Inferior parietal cortex (tissue), 1 donor: ENCODE data around the gene ACSS3.
A peak's percentile ranks its signal among the peaks of the same experiment; 100 is the strongest.
"Not testable (repeated sequence)": the region's sequence is repeated elsewhere in the genome, so short reads cannot be mapped to it uniquely, and the experiment has no call there.

Source experiments
- DNase-seq: peaks from one replicate; pipeline ENCODE4 v3.0.0-alpha.2; 2016; ENCODE audit errors: extremely low spot score

Gene ACSS3

DNA sequence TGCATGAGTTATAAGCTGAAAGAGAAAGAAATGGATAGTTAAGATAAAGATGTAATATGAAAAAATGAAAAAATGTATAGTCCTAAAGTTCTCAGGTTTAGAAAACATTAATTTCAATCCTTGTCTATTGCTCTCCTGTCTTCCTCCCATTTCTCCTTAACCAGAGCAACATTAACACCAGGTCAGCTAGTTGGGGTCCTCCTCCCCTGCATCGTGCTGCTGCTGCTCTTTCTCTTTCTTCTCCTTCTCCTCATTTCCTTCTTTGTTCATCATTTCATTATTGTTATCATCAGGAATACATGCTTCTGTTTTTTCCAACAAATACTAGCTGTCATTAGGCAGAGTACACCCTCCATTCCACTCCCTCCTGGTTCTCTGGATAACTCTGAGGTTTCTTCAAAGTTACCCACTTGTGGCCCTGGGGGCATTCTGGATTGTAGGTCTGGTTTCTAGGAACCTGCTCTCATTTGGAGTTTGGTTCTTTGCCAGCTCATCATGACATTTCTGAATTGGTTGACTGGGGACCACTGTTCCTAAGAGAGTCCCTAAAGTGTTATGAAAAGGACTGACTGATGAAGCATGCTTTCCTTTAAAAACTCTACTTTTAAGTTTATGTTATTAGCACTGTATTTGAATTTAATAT, 17.0 kb downstream of the ACSS3 start:
- DNase-seq = no peak

DNA sequence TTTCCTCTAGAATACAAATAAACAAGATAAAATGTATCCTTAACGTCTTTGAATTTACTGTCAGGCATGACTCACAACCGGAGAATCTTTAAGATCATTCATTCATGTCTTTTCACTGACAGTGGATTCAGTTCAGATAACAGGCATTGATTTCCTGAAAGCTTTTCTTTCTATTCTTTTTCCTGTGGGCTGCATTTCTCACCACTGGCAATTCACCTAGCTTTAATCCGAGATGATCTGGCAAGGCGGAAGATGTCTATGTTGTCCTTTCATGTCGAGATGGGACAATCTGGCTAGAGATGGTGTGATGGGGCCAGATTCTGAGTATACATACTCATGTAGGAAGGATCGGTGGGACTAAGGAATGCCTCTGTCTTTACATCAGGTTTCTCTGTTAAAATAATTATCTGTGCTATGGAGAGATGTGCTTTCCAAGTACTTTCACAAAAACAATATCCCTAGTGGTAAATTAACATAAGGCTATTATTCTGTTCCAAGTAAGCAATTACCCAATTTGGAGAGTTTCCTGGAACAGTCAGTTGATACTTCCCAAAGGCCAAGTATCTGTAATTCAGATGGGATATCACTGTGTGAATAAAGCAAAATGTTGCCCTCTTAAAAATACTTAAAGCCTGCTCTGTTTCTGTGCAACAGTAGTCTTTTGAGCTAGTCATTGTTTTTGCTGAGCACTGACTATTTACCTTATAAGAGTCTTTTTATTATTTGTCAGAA, 17.8 kb downstream of the ACSS3 start:
- DNase-seq = no peak

DNA sequence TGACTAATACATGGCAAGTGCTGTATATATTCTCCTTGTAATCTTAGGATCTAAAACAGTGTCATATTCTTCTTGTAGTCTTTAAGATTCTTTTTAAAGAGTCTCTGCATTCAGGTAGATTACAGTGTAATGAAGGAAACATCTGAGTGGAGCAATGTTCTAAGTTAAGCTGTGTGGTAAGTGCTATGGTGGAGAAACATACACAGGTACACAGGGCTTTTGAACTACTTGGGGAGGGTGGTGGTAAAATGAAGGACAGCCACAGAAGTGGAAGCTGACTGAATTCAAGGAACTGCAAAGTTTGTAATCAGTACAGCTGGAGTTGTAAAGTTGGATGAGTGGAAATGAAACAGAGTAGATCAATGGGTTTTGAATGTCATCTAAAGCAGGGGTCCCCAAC, 27.8 kb downstream of the ACSS3 start:
- no peak for DNase-seq

DNA sequence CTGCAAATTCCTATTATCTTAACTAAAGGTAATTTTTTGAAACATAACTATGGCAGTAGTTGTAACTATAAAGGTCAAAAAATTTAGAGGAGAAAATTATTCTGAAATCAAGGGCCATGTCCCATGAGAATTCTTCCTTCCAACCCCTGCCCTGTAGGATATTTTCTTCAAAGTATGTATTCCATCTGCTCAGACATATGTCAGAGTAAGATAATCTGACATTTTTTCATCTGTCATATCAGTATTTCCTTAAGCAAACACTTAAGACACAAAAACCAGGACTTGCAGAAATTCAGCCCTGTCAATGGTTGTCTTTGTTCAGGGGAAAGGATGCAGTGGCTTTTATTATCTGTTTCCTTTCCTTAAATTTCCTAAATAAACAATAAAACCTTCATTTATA, 36.3 kb downstream of the ACSS3 start:
- DNase-seq = no peak

DNA sequence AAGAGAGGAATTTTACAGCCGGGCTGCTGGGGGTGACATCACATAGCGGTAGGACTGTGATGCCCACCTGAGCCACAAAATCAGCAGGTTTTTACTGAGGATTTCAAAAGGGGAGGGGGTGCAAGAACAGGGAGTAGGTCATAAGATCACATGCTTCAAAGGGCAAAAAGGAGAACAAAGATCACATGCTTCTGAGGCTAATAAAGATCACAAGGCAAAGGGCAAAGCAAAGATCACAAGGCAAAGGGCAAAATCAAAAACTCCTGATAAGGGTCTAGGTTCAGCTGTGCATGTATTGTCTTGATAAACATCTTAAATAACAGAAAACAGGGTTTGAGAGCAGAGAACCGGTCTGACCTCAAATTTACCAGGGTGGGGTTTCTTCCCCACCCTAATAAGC, 41.2 kb downstream of the ACSS3 start:
- not testable (repeated sequence) for DNase-seq

DNA sequence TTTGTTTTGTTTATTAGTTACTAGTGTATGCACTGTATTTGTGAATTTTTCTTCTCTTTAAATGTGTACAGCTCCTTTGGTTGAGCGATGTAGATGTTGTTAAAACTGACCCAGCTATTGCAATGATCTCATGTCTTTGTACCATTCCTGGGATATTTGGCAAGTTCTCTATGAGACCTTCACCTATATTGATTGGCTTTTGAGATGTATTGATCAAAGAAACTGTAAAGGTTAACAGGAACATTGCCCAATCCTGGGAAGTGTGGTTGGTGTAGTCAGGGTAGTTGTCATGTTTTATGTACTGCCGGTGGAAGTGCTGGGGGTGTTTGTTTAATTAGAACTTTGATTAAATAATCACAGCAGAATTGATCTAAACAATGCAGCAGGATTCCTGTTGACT, 43.1 kb downstream of the ACSS3 start:
- no peak for DNase-seq

DNA sequence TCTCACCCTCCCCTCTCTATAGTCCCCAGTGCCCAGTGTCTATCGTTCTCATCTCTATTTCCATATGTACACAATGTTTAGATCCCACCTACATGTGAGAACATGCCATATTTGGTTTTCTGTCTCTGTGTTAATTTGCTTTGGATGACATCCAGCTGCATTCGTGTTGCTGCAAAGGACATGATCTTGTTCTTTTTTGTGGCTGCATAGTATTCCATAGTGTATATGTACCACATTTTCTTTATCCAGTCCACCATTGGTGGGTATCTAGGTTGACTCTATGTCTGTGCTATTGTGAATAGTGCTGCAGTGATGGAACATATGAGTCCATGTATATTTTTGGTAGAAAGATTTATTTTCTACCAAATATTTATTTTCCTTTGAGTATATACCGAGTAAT, 45.7 kb downstream of the ACSS3 start:
- DNase-seq = no peak

DNA sequence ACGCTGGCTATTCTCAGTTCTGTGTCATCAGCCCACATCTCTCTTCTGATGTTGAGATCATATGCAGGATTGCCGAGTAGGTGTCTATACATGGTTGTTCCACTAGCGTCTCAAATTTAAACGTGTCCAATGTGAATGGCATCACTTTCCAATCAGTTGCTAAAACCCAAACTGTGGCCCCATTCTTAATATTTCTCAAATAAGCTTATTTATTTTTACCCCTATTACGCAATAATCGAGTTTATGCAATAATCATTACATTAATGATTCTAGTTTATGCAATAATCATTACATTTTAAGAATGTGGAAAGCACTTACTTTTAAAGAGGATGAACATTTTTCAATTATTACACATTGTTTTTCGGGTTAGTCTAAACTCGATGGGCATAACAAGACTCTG, 47.8 kb downstream of the ACSS3 start:
- no peak for DNase-seq

DNA sequence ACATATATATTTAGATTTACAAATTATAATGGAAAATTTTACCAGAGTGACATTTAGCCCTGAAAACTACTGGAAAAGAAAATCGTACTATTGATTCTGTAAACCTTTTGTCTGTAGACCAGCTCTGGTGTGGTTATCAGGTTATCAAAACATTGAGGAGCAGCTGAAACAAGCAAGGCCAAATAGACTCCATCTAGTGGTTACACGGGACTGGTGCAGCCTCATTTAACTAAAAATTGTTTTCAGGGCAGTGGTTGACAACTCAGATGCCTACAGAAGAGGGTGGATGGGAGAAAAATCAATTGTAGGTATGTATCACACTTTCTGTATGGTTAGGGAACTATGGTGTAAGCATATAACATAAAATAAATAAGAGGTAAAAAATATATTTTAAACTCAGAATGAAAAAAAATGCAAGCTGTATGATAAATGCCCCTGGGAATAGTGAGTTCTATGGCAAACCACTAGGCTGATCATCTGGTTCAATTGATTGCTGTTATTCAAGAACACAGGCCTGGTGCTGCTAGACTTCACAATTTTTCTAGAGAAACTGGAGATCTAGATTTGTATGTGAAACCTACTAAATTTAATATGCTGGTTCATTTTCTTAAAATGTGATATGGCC, 51.2 kb downstream of the ACSS3 start:
- peak; percentile 59 for DNase-seq

DNA sequence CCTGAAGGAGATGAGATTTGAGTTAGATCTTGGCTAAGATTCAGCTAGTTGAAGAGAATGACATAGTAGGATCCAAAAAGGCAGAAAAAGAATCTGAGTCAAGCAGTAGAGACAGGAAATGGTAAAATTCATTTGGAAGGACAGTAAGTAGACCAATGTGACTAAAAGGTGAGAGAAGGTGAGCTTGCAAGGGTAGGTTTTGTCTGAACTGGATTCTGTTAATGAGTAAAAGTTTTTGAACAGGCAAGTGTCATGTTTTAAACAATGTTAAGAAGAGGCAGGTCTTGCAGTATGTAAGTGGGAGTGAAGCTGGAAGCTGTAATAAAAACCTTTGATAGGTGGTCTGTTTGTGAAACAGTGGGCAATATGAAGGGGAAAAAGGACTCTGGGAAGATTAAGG, 58.6 kb downstream of the ACSS3 start:
- DNase-seq = no peak

DNA sequence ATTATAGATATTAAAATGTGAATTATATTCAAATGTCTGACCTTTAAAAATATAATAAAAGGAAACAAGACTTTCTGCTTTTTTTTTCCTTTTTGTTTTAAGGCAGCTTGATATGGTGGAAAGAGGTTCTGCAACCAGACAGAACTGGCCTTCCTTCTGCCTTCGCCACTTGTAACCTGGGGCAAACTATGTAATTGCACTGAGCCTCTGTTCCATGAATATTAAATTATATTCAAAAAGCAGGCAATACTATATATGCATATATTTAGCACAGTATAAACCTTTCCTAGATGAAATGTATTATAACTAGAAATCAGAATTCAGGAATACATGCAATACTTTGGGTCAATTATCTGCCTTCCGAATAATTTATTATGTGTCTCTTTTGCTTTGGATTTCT, 59.9 kb downstream of the ACSS3 start:
- no peak for DNase-seq

DNA sequence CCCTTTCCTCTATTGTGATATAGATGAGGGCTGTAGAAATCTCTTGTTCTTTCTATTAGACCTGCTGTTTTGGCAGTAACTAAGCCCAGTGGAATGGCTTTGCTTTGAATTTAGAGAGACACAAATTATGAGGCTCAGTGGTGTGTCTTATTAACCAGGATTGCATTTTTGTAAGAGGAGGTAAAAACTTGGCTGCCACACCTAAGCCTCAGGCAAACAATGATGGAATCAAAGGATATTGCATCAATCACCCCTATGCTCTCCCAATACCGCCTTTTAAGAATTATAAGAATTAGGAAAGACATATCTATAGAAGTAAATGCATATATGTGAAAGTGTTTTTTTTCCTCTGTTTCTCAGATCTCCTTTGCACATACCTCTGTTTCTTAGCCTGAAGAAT, 63.3 kb downstream of the ACSS3 start:
- no peak for DNase-seq

DNA sequence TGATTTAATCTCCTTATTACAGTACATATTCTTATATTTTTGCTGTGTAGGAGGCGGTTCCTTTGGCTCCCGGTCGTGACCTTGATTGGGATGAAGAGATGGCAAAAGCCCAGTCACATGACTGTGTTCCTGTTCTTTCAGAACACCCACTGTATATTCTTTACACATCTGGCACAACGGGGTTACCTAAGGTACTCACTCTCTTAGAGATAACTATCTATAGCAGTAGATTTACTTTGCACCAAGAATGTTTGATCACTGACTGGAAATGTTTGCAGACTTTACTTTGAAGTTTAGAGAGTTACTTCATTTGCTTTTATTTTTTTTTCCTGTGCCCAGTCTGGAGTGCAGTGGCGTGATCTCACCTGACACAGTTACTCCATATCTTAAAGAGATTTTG, 65.2 kb downstream of the ACSS3 start:
- no peak for DNase-seq

DNA sequence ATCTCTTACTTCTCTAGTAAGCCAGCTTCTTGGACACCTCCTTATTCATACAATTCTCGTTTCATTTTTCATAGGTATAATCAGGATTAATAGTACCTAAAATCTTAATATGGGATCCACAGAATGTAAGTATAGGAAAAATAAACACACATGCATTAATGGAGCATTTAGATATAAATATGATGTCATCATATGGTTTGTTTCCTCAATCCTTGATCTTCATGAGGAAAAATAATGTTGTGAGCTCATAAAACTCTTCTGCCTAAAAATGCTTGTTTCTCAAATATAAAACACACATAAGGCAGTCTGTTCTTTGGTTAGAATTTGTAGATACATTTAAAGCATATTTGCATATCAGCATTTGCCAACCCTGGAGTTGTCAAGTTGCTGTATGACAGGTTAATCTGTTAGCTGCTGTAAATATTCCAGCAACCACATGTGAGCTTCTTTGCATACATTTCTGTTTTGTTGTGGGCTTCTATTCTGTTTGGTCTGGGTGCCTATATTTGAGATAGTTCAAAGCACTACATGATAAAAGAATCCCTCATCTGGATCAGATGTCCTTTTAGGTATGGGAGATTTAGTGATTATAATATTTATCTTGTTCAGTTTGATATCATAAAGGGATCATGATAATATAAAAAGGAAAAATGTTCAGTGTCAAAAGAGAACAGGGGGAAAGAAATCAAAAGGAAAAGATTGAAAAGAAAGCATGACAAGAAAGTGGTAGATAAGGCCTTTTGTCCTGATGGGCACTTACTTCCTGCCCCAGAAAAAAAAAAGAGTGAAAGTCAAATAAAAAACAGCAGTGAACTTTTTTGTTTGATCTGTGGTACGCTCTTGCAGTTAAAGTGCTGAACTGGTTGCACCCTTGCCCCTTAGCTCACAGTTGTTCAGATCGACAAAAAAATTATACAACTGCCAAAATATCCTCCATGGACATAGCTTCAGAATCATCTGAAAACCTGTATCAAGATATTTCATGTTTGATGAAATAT, 68.6 kb downstream of the ACSS3 start:
- no peak for DNase-seq

DNA sequence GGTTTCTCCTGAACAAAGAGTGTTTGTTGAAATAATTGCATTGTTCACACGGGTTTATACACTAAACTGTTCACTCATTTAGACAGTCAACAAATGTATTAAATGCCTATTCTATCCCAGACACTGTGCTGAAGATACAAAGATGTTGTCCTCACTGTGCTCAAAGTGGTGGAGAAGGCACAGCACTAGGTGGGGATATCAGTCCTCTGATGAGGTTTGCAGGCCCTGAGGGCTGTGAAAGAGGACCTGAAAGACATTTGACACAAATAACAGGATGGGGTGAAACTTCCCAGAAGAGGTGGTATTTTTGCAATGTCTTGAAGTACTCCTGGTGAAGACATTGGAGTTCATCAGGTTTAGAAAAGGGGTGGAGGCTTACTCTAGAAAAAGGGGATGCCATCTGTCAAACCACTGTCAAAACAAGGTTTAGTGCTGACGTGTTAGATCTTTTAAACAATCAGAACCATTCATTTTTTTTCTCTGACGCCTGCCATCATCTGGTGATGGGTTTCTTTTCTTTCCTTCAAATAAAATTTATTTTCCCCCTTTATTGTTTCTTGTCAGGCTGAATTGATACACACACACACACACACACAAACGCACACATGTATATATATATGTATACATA, 69.5 kb downstream of the ACSS3 start:
- no peak for DNase-seq

DNA sequence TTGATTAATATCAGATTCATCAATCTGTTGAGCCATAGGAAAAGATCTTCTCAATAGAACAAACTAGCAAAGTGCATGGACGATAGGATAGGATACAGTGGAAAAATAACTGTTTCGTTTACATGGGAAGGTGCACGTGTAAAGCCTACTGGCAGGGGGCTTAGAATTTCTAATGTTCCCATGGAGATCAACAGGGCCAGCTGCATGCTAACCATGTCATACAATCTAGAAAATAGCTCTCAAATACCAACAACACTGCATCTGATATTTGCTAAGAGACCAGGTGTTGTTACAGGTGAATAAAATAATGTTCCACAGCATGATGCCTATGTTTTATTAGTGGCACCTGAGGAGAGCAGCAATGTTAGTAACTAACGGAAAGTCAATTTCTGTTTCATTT, 72.5 kb downstream of the ACSS3 start:
- no peak for DNase-seq

DNA sequence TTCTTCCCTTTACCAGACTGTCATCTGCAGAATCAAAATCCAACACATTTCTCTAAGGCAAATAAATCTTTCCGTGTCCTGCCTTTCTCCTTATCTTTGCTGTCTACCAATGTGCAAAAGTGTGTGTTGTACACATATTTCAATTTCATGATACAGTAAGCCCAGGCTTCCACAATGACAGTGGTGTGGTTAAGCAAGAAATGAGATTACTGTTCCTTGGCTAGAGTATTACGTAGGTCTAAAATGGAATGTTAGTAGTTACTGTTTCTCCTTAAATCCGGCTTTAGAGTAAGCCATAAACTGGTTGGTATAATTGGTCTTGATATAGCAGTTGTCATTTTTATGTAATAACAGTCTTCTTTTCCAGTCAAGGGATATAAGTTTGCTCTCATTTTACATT, 82.0 kb downstream of the ACSS3 start:
- DNase-seq = no peak

DNA sequence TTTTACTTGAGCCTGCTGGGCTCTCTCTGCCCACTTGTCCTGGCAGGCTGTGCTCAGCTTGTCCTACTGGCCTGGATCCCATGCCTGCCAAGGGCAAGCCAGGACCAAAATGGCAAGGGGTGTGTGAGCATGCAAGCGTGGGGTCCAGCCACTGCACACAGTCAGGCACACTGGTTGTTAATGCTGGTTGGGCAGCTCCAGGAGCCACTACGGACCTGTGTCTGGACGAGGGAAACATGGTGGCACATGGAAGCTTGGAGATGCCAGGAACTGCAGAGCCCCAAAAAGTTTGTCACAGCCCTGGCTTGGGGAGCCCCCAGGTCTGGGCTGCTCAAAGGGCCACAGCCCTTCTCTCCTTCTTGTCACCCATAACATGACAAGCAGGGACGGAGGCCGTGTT, 83.8 kb downstream of the ACSS3 start:
- no peak for DNase-seq

DNA sequence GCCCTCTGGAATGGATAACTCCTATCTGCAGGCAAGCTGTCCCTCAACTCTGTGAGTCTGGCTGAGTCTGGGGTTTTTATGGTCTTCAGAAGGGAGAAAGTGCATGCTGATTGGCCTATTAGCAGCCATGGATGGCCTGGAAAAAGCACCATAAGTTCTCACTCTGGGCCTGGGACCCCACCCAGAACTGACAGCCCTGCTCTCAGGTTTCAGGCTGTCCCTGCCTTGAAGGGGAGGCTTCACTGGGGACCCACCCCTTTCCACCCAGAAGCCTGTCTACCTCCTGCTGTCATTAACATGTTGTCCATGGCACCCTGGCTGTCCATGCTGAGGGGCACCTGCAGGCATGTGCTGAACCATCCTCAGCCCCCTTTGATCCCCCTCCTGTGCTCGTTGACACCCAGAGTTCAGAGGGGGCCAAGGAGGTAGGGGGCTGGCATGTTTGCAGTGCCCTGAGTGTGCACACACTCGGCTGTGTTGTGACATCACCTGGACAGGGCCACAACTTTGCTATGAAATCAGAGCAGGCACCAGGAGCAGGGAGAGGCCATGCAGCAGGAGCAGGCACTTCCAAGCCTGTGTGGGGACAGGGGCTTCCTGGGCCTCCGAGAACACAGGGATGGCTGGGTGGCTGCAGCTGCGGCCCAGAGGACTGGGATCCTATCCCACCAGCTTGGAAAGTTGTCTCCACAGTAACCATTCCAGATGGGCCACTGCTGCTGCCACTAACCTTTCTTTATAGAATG, 84.7 kb downstream of the ACSS3 start:
- no peak for DNase-seq

DNA sequence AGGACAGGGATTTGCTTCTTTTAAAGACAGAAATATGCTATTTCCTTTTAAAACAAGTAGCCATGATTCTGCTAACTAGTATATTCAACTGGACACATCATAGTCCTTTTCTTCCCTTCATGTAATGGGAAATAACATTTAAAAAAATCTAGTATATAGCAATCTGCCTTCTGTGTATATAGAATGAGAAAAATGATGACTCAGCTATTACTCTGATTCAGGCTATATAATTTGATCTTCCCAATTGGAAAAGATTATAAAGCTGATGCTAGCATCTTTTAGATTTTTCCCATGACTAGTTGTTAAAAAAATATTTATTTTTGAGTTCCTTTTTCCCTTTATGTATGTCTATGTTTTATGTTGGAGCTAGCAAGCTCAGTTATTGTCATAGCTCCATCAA, 86.9 kb downstream of the ACSS3 start:
- no peak for DNase-seq

DNA sequence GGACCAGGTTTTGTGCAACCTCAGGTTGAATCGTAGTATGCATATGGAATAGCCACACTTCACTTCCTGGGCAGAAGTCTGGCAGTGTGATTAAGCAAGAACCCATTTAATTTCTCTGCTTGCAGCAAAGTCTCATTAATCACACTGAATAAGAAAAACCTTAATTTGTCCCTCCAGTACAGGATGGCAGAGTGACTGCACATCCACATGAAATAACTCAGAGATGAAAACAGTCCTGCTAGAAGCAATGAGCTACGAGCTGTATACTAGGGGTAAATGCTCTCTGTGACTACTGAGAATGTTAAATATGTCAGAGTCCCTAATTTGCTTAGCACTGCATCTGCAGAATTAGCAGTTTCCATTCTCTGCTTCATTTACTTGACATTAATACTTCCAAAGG, 88.9 kb downstream of the ACSS3 start:
- no peak for DNase-seq
